ENCODE results near the gene LKAAEAR1. TPM values are rescaled to one million over a fixed set of nuclear protein-coding genes. Genes with fewer than 3 reads are reported as not detected.

LKAAEAR1 gene
- total and polyA plus RNA-seq, 2 of the 13 experiments (the other 11 are each of a cell fraction or from before 2014, with no cell fraction given) = not detected

- TF ChIP-seq CHD2 (IDR thresholded peaks at IDR 0.05; ENCODE audit: low read depth, low read length) = no peak
- TF ChIP-seq ZSCAN25 (CRISPR knock-in tag; IDR thresholded peaks at IDR 0.05) = peak; percentile 61; the same call in 1 of the 2 replicates
- TF ChIP-seq ZNF160 (CRISPR knock-in tag; IDR thresholded peaks at IDR 0.05) = peak; percentile 45; the same call in 1 of the 2 replicates
- TF ChIP-seq SNAPC5 (CRISPR knock-in tag; IDR thresholded peaks at IDR 0.05; ENCODE audit: borderline replicate concordance) = 0 out of 2 replicates have a peak, but pooled peaks have one; percentile 8
- no peak for TF ChIP-seq GRHL1 (CRISPR knock-in tag; conservative IDR thresholded peaks at IDR 0.05)
- TF ChIP-seq ZNF598 (CRISPR knock-in tag; IDR thresholded peaks at IDR 0.05; ENCODE audit: borderline replicate concordance) = peak; percentile 6; the same call in 1 of the 2 replicates
- TF ChIP-seq, protein P1, sequence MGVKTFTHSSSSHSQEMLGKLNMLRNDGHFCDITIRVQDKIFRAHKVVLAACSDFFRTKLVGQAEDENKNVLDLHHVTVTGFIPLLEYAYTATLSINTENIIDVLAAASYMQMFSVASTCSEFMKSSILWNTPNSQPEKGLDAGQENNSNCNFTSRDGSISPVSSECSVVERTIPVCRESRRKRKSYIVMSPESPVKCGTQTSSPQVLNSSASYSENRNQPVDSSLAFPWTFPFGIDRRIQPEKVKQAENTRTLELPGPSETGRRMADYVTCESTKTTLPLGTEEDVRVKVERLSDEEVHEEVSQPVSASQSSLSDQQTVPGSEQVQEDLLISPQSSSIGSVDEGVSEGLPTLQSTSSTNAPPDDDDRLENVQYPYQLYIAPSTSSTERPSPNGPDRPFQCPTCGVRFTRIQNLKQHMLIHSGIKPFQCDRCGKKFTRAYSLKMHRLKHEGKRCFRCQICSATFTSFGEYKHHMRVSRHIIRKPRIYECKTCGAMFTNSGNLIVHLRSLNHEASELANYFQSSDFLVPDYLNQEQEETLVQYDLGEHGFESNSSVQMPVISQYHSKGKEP (CRISPR knock-in tag; IDR thresholded peaks at IDR 0.05) = no peak
- TF ChIP-seq ADNP (CRISPR knock-in tag; IDR thresholded peaks at IDR 0.05) = no peak
- TF ChIP-seq ZNF7 (CRISPR knock-in tag; IDR thresholded peaks at IDR 0.05) = no peak
- 0 out of 2 replicates have a peak, but pooled peaks have one; percentile 52 for TF ChIP-seq EEA1 (CRISPR knock-in tag; IDR thresholded peaks at IDR 0.05; ENCODE audit: borderline replicate concordance)
- TF ChIP-seq CEBPG (CRISPR knock-in tag; IDR thresholded peaks at IDR 0.05) = no peak
- TF ChIP-seq ZNF629 (CRISPR knock-in tag; conservative IDR thresholded peaks at IDR 0.05) = no peak
- no peak for TF ChIP-seq JARID2 (CRISPR knock-in tag; IDR thresholded peaks at IDR 0.05; ENCODE audit: insufficient replicate concordance)
- TF ChIP-seq, protein P2, sequence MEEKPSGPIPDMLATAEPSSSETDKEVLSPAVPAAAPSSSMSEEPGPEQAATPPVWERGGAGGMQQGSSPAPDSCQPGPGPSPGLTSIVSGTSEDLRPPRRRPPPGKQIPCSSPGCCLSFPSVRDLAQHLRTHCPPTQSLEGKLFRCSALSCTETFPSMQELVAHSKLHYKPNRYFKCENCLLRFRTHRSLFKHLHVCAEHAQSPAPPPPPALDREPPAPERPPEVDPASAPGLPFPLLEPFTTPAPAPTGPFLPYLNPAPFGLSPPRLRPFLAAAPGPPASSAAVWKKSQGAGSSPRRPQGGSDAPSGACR (CRISPR knock-in tag; IDR thresholded peaks at IDR 0.05) = peak; percentile 91
- TF ChIP-seq PRDM10 (CRISPR knock-in tag; IDR thresholded peaks at IDR 0.05; ENCODE audit: low read depth) = peak; percentile 21; the same call in 1 of the 2 replicates
- TF ChIP-seq, protein P3, sequence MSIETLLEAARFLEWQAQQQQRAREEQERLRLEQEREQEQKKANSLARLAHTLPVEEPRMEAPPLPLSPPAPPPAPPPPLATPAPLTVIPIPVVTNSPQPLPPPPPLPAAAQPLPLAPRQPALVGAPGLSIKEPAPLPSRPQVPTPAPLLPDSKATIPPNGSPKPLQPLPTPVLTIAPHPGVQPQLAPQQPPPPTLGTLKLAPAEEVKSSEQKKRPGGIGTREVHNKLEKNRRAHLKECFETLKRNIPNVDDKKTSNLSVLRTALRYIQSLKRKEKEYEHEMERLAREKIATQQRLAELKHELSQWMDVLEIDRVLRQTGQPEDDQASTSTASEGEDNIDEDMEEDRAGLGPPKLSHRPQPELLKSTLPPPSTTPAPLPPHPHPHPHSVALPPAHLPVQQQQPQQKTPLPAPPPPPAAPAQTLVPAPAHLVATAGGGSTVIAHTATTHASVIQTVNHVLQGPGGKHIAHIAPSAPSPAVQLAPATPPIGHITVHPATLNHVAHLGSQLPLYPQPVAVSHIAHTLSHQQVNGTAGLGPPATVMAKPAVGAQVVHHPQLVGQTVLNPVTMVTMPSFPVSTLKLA (IDR thresholded peaks at IDR 0.05) = no peak
- no peak for TF ChIP-seq EZH2 (conservative IDR thresholded peaks at IDR 0.05; ENCODE audit: low read depth, low read length)
These were observed 27.1 kb downstream of the LKAAEAR1 start (continued) for GRCh38 chr20:64056889-64057627.

Measured in HepG2 (cell line).